K562 (cell line): Measurements from ENCODE around the gene MPHOSPH8. TPM values are rescaled to one million over a fixed set of nuclear protein-coding genes. Genes with fewer than 3 reads are reported as not detected.

ENCODE experiments used
- ATAC-seq: fragments of 200-7000 bp; cut with Tn5 transposase; 3 replicates; pipeline ENCODE4 v1.9.1; 2020; ENCODE audit warnings: moderate library complexity
- BruUV-seq: library from RNA; stranded (reverse); fragments of 400-500 nt; replicated peaks from 2 replicates; lab custom pipeline; 2021; lab: Mats Ljungman, UMichigan
- CTCF ChIA-PET: fragments of 300-600 bp; formaldehyde crosslinking; extraction: SDS; loops from one replicate; lab custom pipeline; 2021; ENCODE audit warnings: low intra/inter-chr PET ratio; lab: Yijun Ruan, JAX
- POLR2A ChIA-PET: fragments of 300-600, 350-650 bp; sonication (Branson Sonifier 250); formaldehyde crosslinking; extraction: SDS; loops from one replicate; lab custom pipeline; 2021; ENCODE audit warnings: antibody characterized with exemption, inconsistent platforms; lab: Yijun Ruan, JAX
- DNase-seq, 4 experiments: peaks; one replicate each; pipeline versions ENCODE4 v3.0.0 to v3.0.0-alpha.2; 2011 to 2018; ENCODE audit warnings: low spot score in 3 of 4, mixed read lengths in 3 of 4; ENCODE audit errors: extremely low read depth in 1 of 4
- FAIRE-seq: peaks from 2 replicates; lab custom pipeline; 2011; peaks lifted over from hg19 to GRCh38; lab: Jason Lieb, UNC
- H2AFZ ChIP-seq: 2 replicates; pipeline ENCODE4 v1.6.0; 2011; ENCODE audit warnings: low read depth, low read length, control low read depth, inconsistent platforms
- H3K27ac ChIP-seq: fragments of 200-600 bp; 3 replicates; pipeline ENCODE4 v1.8.0; 2011; ENCODE audit warnings: low read depth, mild to moderate bottlenecking, control low read depth, inconsistent platforms, low read length, moderate library complexity, mixed read lengths; ENCODE audit errors: extremely low read depth
- H3K27me3 ChIP-seq, 2 experiments: fragments of 300-600 bp in 1 of 2; 2 replicates in 1 of 2; 3 replicates in 1 of 2; pipeline versions ENCODE4 v1.6.0 to v1.8.0; 2011; ENCODE audit warnings: inconsistent platforms in 2 of 2, low read length in 2 of 2, mild to moderate bottlenecking in 1 of 2, mixed read lengths in 1 of 2, moderate library complexity in 1 of 2; ENCODE audit not compliant: control insufficient read depth in 2 of 2, insufficient read depth in 2 of 2
- H3K36me3 ChIP-seq: fragments of 300-600 bp; 3 replicates; pipeline ENCODE4 v1.8.0; 2011; ENCODE audit warnings: mild to moderate bottlenecking, low read length, inconsistent platforms; ENCODE audit not compliant: control insufficient read depth, insufficient read depth
- H3K4me1 ChIP-seq, 2 experiments: fragments of 200-600 bp in 1 of 2; replicated peaks in 1 of 2; 2 replicates in 1 of 2; 3 replicates in 1 of 2; pipeline versions ENCODE4 v1.5.1 to v1.8.0; 2011; ENCODE audit warnings: inconsistent platforms in 2 of 2, low read length in 2 of 2, mild to moderate bottlenecking in 1 of 2, mixed read lengths in 1 of 2, moderate library complexity in 1 of 2; ENCODE audit not compliant: control insufficient read depth in 2 of 2, insufficient read depth in 2 of 2
- H3K4me2 ChIP-seq: 2 replicates; pipeline ENCODE4 v1.6.1; 2011; ENCODE audit warnings: low read length, control low read depth, inconsistent platforms, mixed read lengths; ENCODE audit not compliant: insufficient read depth
- H3K4me3 ChIP-seq: fragments of 200-600 bp; sonication (generic), shearing (Covaris generic); 2 replicates; pipeline ENCODE4 v1.5.1; 2016; ENCODE audit warnings: control low read depth, inconsistent platforms
- H3K79me2 ChIP-seq: fragments of 200-600 bp; 3 replicates; pipeline ENCODE4 v1.8.0; 2011; ENCODE audit warnings: low read length, inconsistent platforms; ENCODE audit not compliant: control insufficient read depth, insufficient read depth
- H3K9ac ChIP-seq, 2 experiments: 2 replicates each; pipeline versions ENCODE4 v1.6.0 to v1.6.1; 2011; ENCODE audit warnings: low read depth in 2 of 2, low read length in 2 of 2, control low read depth in 1 of 2, inconsistent platforms in 1 of 2, mild to moderate bottlenecking in 1 of 2, mixed read lengths in 1 of 2; ENCODE audit not compliant: insufficient read depth in 1 of 2
- H3K9me1 ChIP-seq: one replicate; pipeline ENCODE4 v1.6.0; 2011; ENCODE audit warnings: inconsistent platforms, mild to moderate bottlenecking, low read length, moderate library complexity; ENCODE audit not compliant: control insufficient read depth, insufficient read depth
- H3K9me3 ChIP-seq: replicated peaks from 2 replicates; pipeline ENCODE4 v1.5.1; 2011; ENCODE audit warnings: low read depth, low read length, inconsistent platforms; ENCODE audit not compliant: control insufficient read depth, insufficient read depth
- H4K20me1 ChIP-seq: replicated peaks from 2 replicates; pipeline ENCODE4 v1.6.1; 2011; ENCODE audit warnings: low read length, inconsistent platforms, mixed read lengths; ENCODE audit not compliant: control insufficient read depth, insufficient read depth
- ARID2 ChIP-seq: fragments of 450-650 bp; IDR thresholded peaks from 2 replicates; pipeline ENCODE4 v1.6.1; 2017; ENCODE audit warnings: antibody characterized with exemption, mild to moderate bottlenecking
- ATF4 ChIP-seq: fragments of 450-650 bp; formaldehyde crosslinking; IDR thresholded peaks from 2 replicates; pipeline ENCODE4 v1.4.0; 2022; ENCODE audit warnings: mild to moderate bottlenecking, moderate library complexity
- BHLHE40 ChIP-seq: IDR thresholded peaks from 2 replicates; pipeline ENCODE4 v1.6.1; 2011; ENCODE audit warnings: low read length, improper control_type of control experiment
- CXXC5 ChIP-seq: fragments of 250-450 bp; sonication (Bioruptor Pico); IDR thresholded peaks from 2 replicates; pipeline ENCODE4 v1.8.0; 2022; ENCODE audit warnings: inconsistent platforms, mild to moderate bottlenecking, moderate library complexity
- ETV6 ChIP-seq, 3 experiments: fragments of 150-350 bp in 1 of 3; sonication (generic) in 1 of 3; formaldehyde crosslinking in 1 of 3; IDR thresholded peaks; 2 replicates each; pipeline versions ENCODE4 v1.6.1 to v1.8.0; 2014 to 2022; ENCODE audit warnings: borderline replicate concordance in 2 of 3, low read depth in 2 of 3, antibody characterized with exemption in 1 of 3, low read length in 1 of 3, mild to moderate bottlenecking in 1 of 3, missing genetic modification reagents in 1 of 3
- FOXA3 ChIP-seq, 2 experiments: fragments of 450-650 bp in 1 of 2; sonication (generic) in 1 of 2; formaldehyde crosslinking; IDR thresholded peaks in 1 of 2; conservative IDR thresholded peaks in 1 of 2; 2 replicates each; pipeline versions ENCODE4 v1.4.0 to v1.8.0; 2020 to 2022; ENCODE audit warnings: mild to moderate bottlenecking in 2 of 2, missing genetic modification reagents in 1 of 2
- FOXO4 ChIP-seq: fragments of 450-650 bp; formaldehyde crosslinking; IDR thresholded peaks from 2 replicates; pipeline ENCODE4 v1.4.0; 2020; ENCODE audit warnings: mild to moderate bottlenecking, moderate library complexity
- HNRNPUL1 ChIP-seq: fragments of 200-400 bp; formaldehyde crosslinking; IDR thresholded peaks from 2 replicates; pipeline ENCODE4 v1.6.1; 2017; ENCODE audit warnings: low read length
- MCM2 ChIP-seq: fragments of 450-650 bp; IDR thresholded peaks from 2 replicates; pipeline ENCODE4 v1.6.1; 2017; ENCODE audit warnings: low read depth, mild to moderate bottlenecking
- NFRKB ChIP-seq: fragments of 450-650 bp; IDR thresholded peaks from 2 replicates; pipeline ENCODE4 v1.6.1; 2016; ENCODE audit warnings: low read depth
- NR2C1 ChIP-seq, 2 experiments: fragments of 450-650 bp; IDR thresholded peaks; 2 replicates each; pipeline ENCODE4 v1.6.1; 2017; ENCODE audit warnings: mild to moderate bottlenecking in 2 of 2, antibody characterized with exemption in 1 of 2, inconsistent platforms in 1 of 2, missing compliant biosample characterization in 1 of 2, missing genetic modification characterization in 1 of 2
- PHF21A ChIP-seq: fragments of 450-650 bp; IDR thresholded peaks from 2 replicates; pipeline ENCODE4 v1.6.1; 2017; ENCODE audit warnings: low read depth, borderline replicate concordance
- PTRF ChIP-seq: fragments of 450-650 bp; IDR thresholded peaks from 2 replicates; pipeline ENCODE4 v1.6.1; 2016; ENCODE audit warnings: mild to moderate bottlenecking, missing genetic modification characterization, missing compliant biosample characterization
- PTTG1 ChIP-seq: fragments of 450-650 bp; IDR thresholded peaks from 2 replicates; pipeline ENCODE4 v1.6.1; 2016; ENCODE audit warnings: low read depth, mild to moderate bottlenecking, missing genetic modification characterization, missing compliant biosample characterization
- SUPT5H ChIP-seq: fragments of 450-650 bp; IDR thresholded peaks from 2 replicates; pipeline ENCODE4 v1.6.1; 2016
- TBL1XR1 ChIP-seq, 2 experiments: IDR thresholded peaks; 2 replicates each; pipeline ENCODE4 v1.6.1; 2012; ENCODE audit warnings: improper control_type of control experiment in 2 of 2, low read length in 2 of 2, mild to moderate bottlenecking in 1 of 2
- U2AF2 ChIP-seq: fragments of 200-400 bp; formaldehyde crosslinking; optimal IDR thresholded peaks from 2 replicates; pipeline ENCODE3; 2017; ENCODE audit warnings: low read depth, mild to moderate bottlenecking, low read length
- ZBED1 ChIP-seq: IDR thresholded peaks from 2 replicates; pipeline ENCODE4 v1.6.1; 2014
- ZNF3 ChIP-seq: fragments of 250-450 bp; sonication (Bioruptor Pico); IDR thresholded peaks from 2 replicates; pipeline ENCODE4 v1.5.0; 2021; ENCODE audit warnings: mild to moderate bottlenecking, moderate library complexity
- ZSCAN32 ChIP-seq: fragments of 450-650 bp; formaldehyde crosslinking; IDR thresholded peaks from 2 replicates; pipeline ENCODE4 v1.4.0; 2020; ENCODE audit warnings: mild to moderate bottlenecking, moderate library complexity
- WGBS: fragments of 100-300 bp; shearing (Covaris generic); methylation state at CpG from one replicate; pipeline ENCODE4 v1.1.6; 2016; ENCODE audit warnings: low coverage, mixed read lengths; ENCODE audit not compliant: insufficient coverage; ENCODE audit errors: missing lambda C conversion rate; 5-methylcytosine and 5-hydroxymethylcytosine counted together
- in situ Hi-C: fragments of 300-500 bp; cut with MboI; formaldehyde crosslinking; loops from 4 replicates; pipeline ENCODE4 v1.15.0; 2018; ENCODE audit warnings: inconsistent platforms, mixed read lengths
- intact Hi-C: fragments of 100-400 bp; cut with micrococcal nuclease; formaldehyde crosslinking; loops from 2 replicates; pipeline ENCODE4 v1.14.2; 2022
- polyA plus RNA-seq, 8 experiments: library from polyadenylated mRNA; depleted of rRNA in 4 of 8; stranded (reverse) in 5 of 8; unstranded in 3 of 8; fragments of >200 nt; fragmentation: Nextera tagmentation in 2 of 8; fragmentation: Illumina TruSeq in 1 of 8; extraction: Ambion mirVana in 2 of 8; extraction: Trizol in 1 of 8; gene quantifications; 2 replicates each; pipeline versions ENCODE4 v1.2.1 to v1.2.3, GENCODE V29; 2011 to 2014; ENCODE audit warnings: inconsistent platforms in 1 of 8, missing spikeins in 1 of 8
- total RNA-seq, 7 experiments: library from RNA; depleted of rRNA in 6 of 7; stranded (reverse); fragments of >200 nt in 6 of 7; fragmentation: Illumina TruSeq in 2 of 7; extraction: Trizol in 2 of 7; gene quantifications; 2 replicates each; pipeline versions ENCODE4 v1.2.1 to v1.2.3, GENCODE V29; 2011 to 2021; ENCODE audit warnings: low replicate concordance in 1 of 7

MPHOSPH8 gene
- total and polyA plus RNA-seq, 9 of the 15 experiments (the other 6 are each of a cell fraction or from before 2014, with no cell fraction given), result 10.3 to 24.8 (median 16.6) TPM

DNA sequence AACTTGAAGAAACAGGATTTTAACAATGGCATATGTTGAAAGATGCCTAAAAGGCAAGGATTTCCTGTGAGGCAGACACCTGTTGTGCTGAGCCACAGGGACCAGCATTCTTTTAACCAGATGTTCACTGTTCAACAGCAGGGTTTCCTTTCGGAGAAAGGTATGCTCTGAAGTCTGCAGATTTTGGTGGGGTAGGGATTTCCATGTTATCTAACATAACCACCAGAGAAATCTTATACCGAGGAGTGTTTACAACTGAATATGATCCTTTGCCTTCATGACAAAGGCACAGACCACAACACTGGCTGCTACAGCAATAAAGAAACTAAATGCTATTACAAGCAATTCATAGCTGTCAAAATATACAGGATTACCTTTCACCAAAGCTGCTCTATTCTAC, 48.1 kb downstream of the MPHOSPH8 start (continued):
- TF ChIP-seq FOXO4 (CRISPR knock-in tag) (no peak), NR2C1 (IDR thresholded peaks at IDR 0.05) (no peak), NR2C1 (tag; IDR thresholded peaks at IDR 0.05) (no peak)
- TF ChIP-seq, all 486 proteins: peak for 0

DNA sequence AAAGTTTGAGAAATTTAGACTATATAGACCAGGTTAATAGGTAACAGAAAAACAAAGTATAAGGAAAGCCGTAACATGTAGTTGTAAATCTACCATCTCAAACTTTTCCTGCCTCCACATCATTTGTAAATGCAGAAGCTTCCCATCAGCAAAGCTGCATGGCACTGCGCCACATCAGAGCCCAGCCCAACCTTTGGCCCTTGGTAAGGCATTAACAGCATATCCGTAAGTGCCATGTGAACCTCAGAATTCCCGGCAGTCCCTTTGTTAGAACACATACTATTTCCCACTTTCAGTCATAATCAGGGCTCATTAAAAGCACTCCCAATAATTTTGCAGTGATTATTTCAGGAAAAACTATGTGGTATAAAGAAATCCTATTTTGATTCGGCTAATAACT, 51.6 kb downstream of the MPHOSPH8 start:
- ChIA-PET CTCF (no interaction called here), POLR2A (no interaction called here)
- H4K20me1 ChIP-seq, result no peaks in the 10 kb centered on the region
- H3K9me1 ChIP-seq, result no peaks in the 10 kb centered on the region
- ATAC-seq (no peak), DNase-seq (no peak), FAIRE-seq (no peak)
- in situ Hi-C loops, result no loop called here
- H3K36me3 ChIP-seq, result peaks cover 3% of the 10 kb centered on the region; the same call in 2 of the 3 replicates
- no peak overlapping the region for H3K27ac ChIP-seq
- H3K79me2 ChIP-seq, result no peaks in the 10 kb centered on the region
- no peak overlapping the region for H3K9ac ChIP-seq
- no peaks in the 10 kb centered on the region for H3K4me1 ChIP-seq
- TF ChIP-seq FOXA3 (CRISPR knock-in tag; conservative IDR thresholded peaks at IDR 0.05 in 1 of 2, IDR thresholded peaks at IDR 0.05 in 1 of 2) (no peak), MCM2 (no peak), PTRF (tag) (no peak), TBL1XR1 (IDR thresholded peaks at IDR 0.05; ENCODE audit: low read length in 2 of 2) (no peak), PHF21A (no peak), CXXC5 (CRISPR knock-in tag) (no peak), PTTG1 (tag) (no peak), ZSCAN32 (no peak), NFRKB (no peak), U2AF2 (no peak), ARID2 (no peak), BHLHE40 (no peak), ZBED1 (no peak), SUPT5H (no peak), ATF4 (no peak), ETV6 (IDR thresholded peaks at IDR 0.05; ENCODE audit: borderline replicate concordance in 1 of 2, low read depth in 2 of 2, low read length in 1 of 2) (no peak), ETV6 (CRISPR knock-in tag; IDR thresholded peaks at IDR 0.05; ENCODE audit: borderline replicate concordance) (no peak), ZNF3 (CRISPR knock-in tag) (no peak), HNRNPUL1 (no peak)
- H2AFZ ChIP-seq, result no peak overlapping the region
- H3K9me3 ChIP-seq, result no peaks in the 10 kb centered on the region
- H3K4me2 ChIP-seq, result no peak overlapping the region
- intact Hi-C loops, result loop anchor here (10.0 kb wide), 1 partner anchor 620 kb away; no protein-coding TSS in a partner anchor
- BruUV-seq, result no TSS peak
- 72% methylated on average over 5 of the region's 5 CpGs for WGBS
- H3K27me3 ChIP-seq, result no peaks in the 10 kb centered on the region
- no peak overlapping the region for H3K4me3 ChIP-seq
